Neuronal stem cell (in vitro differentiated cells): ENCODE results near the gene PTPRO.
A peak's percentile ranks its signal among the peaks of the same experiment; 100 is the strongest.

Source experiments
- DNase-seq: peaks from one replicate; pipeline ENCODE4 v3.0.0-alpha.2; 2013; ENCODE audit warnings: low spot score
- H2AFZ ChIP-seq: one replicate; pipeline ENCODE4 v1.6.1; 2013; ENCODE audit warnings: mild to moderate bottlenecking, low read length, inconsistent platforms
- H2AK5ac ChIP-seq: 2 replicates; pipeline ENCODE4 v1.6.1; 2013; ENCODE audit warnings: low read depth, mild to moderate bottlenecking, inconsistent platforms, low read length, moderate library complexity, mixed read lengths
- H2BK120ac ChIP-seq: 2 replicates; pipeline ENCODE4 v1.6.1; 2013; ENCODE audit warnings: low read depth, mild to moderate bottlenecking, inconsistent platforms, low read length, moderate library complexity, mixed read lengths
- H2BK12ac ChIP-seq: one replicate; pipeline ENCODE4 v1.6.1; 2013; ENCODE audit warnings: low read length, inconsistent platforms
- H2BK15ac ChIP-seq: 2 replicates; pipeline ENCODE4 v1.6.1; 2013; ENCODE audit warnings: mild to moderate bottlenecking, low read length, inconsistent platforms, mixed read lengths
- H2BK5ac ChIP-seq: one replicate; pipeline ENCODE4 v1.6.1; 2013; ENCODE audit warnings: inconsistent platforms, mild to moderate bottlenecking, low read length, moderate library complexity
- H3K14ac ChIP-seq: one replicate; pipeline ENCODE4 v1.6.1; 2013; ENCODE audit warnings: low read length, inconsistent platforms
- H3K18ac ChIP-seq: 2 replicates; pipeline ENCODE4 v1.6.1; 2013; ENCODE audit warnings: low read length, inconsistent platforms
- H3K23ac ChIP-seq: 2 replicates; pipeline ENCODE4 v1.6.1; 2013; ENCODE audit warnings: low read depth, mild to moderate bottlenecking, mixed read lengths, low read length, inconsistent platforms; ENCODE audit not compliant: poor library complexity
- H3K27ac ChIP-seq: replicated peaks from 3 replicates; pipeline ENCODE4 v1.5.1; 2013; ENCODE audit warnings: low read length, inconsistent platforms
- H3K27me3 ChIP-seq, 3 experiments: 2 replicates each; pipeline ENCODE4 v1.6.1; 2013; ENCODE audit warnings: low read length in 3 of 3, mild to moderate bottlenecking in 2 of 3, inconsistent platforms in 1 of 3, low read depth in 1 of 3, mixed read lengths in 1 of 3, moderate library complexity in 1 of 3; ENCODE audit not compliant: control insufficient read depth in 3 of 3, insufficient read depth in 3 of 3
- H3K36me3 ChIP-seq, 2 donors: replicated peaks in 1 of 2; 2 replicates each; pipeline ENCODE4 v1.6.1; 2013; ENCODE audit warnings: low read length in 2 of 2; ENCODE audit not compliant: control insufficient read depth in 2 of 2, insufficient read depth in 2 of 2
- H3K4ac ChIP-seq: 2 replicates; pipeline ENCODE4 v1.6.1; 2013; ENCODE audit warnings: inconsistent platforms, mild to moderate bottlenecking, low read length, moderate library complexity
- H3K4me1 ChIP-seq, 2 donors: 1 replicate in 1 of 2; 2 replicates in 1 of 2; pipeline ENCODE4 v1.6.1; 2013; ENCODE audit warnings: low read length in 2 of 2, low read depth in 1 of 2; ENCODE audit not compliant: control insufficient read depth in 2 of 2, insufficient read depth in 1 of 2
- H3K4me2 ChIP-seq: one replicate; pipeline ENCODE4 v1.6.1; 2013; ENCODE audit warnings: mild to moderate bottlenecking, low read length, inconsistent platforms; ENCODE audit not compliant: insufficient read depth, poor library complexity, severe bottlenecking
- H3K4me3 ChIP-seq, 2 donors: 2 replicates each; pipeline ENCODE4 v1.5.1; 2013; ENCODE audit warnings: low read length in 2 of 2, mild to moderate bottlenecking in 2 of 2, inconsistent platforms in 1 of 2, moderate library complexity in 1 of 2
- H3K79me1 ChIP-seq: one replicate; pipeline ENCODE4 v1.6.1; 2013; ENCODE audit warnings: low read depth, mild to moderate bottlenecking, inconsistent platforms, low read length, moderate library complexity
- H3K9ac ChIP-seq: one replicate; pipeline ENCODE4 v1.6.1; 2013; ENCODE audit warnings: mild to moderate bottlenecking, low read depth, low read length, inconsistent platforms; ENCODE audit not compliant: poor library complexity
- H3K9me3 ChIP-seq, 2 donors: replicated peaks in 1 of 2; 2 replicates each; pipeline versions ENCODE3 to v1.6.1; 2013; ENCODE audit warnings: low read length in 2 of 2, mild to moderate bottlenecking in 2 of 2, inconsistent platforms in 1 of 2, low read depth in 1 of 2, mixed read lengths in 1 of 2, moderate library complexity in 1 of 2; ENCODE audit not compliant: control insufficient read depth in 2 of 2, insufficient read depth in 1 of 2
- H4K8ac ChIP-seq: one replicate; pipeline ENCODE4 v1.6.1; 2013; ENCODE audit warnings: low read depth, mild to moderate bottlenecking, inconsistent platforms, low read length, moderate library complexity
- H4K91ac ChIP-seq: one replicate; pipeline ENCODE4 v1.6.1; 2013; ENCODE audit warnings: low read length, low read depth, mild to moderate bottlenecking, inconsistent platforms; ENCODE audit not compliant: poor library complexity
- WGBS, 2 donors: extraction: QIAGEN DNeasy Blood & Tissue Kit; methylation state at CpG; one replicate each; pipeline ENCODE4 v1.1.7; 2013; ENCODE audit warnings: missing lambda C conversion rate in 2 of 2, mixed read lengths in 1 of 2; ENCODE audit not compliant: insufficient read length in 2 of 2, insufficient replicate concordance in 1 of 2; ENCODE audit errors: extremely low coverage in 2 of 2; 5-methylcytosine and 5-hydroxymethylcytosine counted together

PTPRO gene

GRCh38 chr12:15605881-15606590 is 283.7 kb downstream of the PTPRO start:
- Histone ChIP-seq H3K27me3 (no peaks in the 10 kb centered on the region), H3K4me1 (peaks cover 0 to 5% of the 10 kb centered on the region in 2 donors), H3K27ac (no peak overlapping the region), H3K4me3 (no peak overlapping the region), H3K23ac (no peak overlapping the region), H3K9ac (no peak overlapping the region), H2BK15ac (no peak overlapping the region), H3K18ac (peak overlapping the region; percentile 16), H3K4me2 (no peak overlapping the region), H2AFZ (no peak overlapping the region), H3K9me3 (no peaks in the 10 kb centered on the region), H2BK12ac (no peak overlapping the region), H4K8ac (no peak overlapping the region), H3K36me3 (no peaks in the 10 kb centered on the region), H3K4ac (no peak overlapping the region), H2AK5ac (no peak overlapping the region), H2BK5ac (no peak overlapping the region), H4K91ac (no peak overlapping the region), H3K14ac (no peak overlapping the region), H2BK120ac (no peak overlapping the region), H3K79me1 (no peaks in the 10 kb centered on the region)
- no CpG with 5 or more reads among the region's 10 CpGs for WGBS, 2 donors
- DNase-seq, result no peak

DNA sequence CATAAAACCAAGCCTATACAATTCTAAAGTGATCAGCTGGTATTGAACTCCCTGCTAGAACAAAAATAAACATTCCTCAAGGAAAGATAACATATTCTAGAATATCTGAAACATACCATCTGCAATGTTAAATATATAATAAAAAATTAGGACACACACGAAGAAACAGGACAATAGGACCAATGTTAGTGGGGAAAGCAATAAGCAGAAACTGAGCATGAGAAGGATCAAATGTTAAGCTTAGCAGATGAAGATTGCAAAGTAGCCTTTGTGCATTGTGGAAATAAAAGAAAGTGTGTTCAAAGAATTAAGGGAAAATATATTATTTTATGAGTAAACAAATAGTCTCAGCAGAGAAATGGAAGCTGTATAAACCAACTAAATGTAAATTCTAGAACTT is 286.1 kb downstream of the PTPRO start:
- H3K4ac ChIP-seq, result no peak overlapping the region
- H2BK120ac ChIP-seq, result no peak overlapping the region
- H3K18ac ChIP-seq, result no peak overlapping the region
- H3K4me1 ChIP-seq, result peaks cover 0 to 3% of the 10 kb centered on the region in 2 donors
- no peak overlapping the region for H4K8ac ChIP-seq
- H3K23ac ChIP-seq, result no peak overlapping the region
- no peaks in the 10 kb centered on the region for H3K27me3 ChIP-seq
- H3K9me3 ChIP-seq, result peaks cover 0 to 5% of the 10 kb centered on the region in 2 donors
- no peak overlapping the region for H2AFZ ChIP-seq
- H3K14ac ChIP-seq, result no peak overlapping the region
- no peak overlapping the region for H3K27ac ChIP-seq
- no peak overlapping the region for H2BK15ac ChIP-seq
- no peak overlapping the region for H3K9ac ChIP-seq
- H2BK5ac ChIP-seq, result no peak overlapping the region
- no CpG with 5 or more reads among the region's 1 CpG for WGBS, 2 donors
- H4K91ac ChIP-seq, result no peak overlapping the region
- H2BK12ac ChIP-seq, result no peak overlapping the region
- DNase-seq, result no peak
- no peaks in the 10 kb centered on the region for H3K36me3 ChIP-seq
- H3K4me2 ChIP-seq, result no peak overlapping the region
- H2AK5ac ChIP-seq, result no peak overlapping the region
- H3K4me3 ChIP-seq, result no peak overlapping the region
- H3K79me1 ChIP-seq, result no peaks in the 10 kb centered on the region

GRCh38 chr12:15608941-15609340 is 286.6 kb downstream of the PTPRO start:
- Histone ChIP-seq H3K9me3 (peaks cover 0 to 5% of the 10 kb centered on the region in 2 donors), H3K9ac (no peak overlapping the region), H2BK15ac (no peak overlapping the region), H3K36me3 (no peaks in the 10 kb centered on the region), H2BK5ac (no peak overlapping the region), H3K4me3 (no peak overlapping the region), H3K4me2 (no peak overlapping the region), H3K4ac (no peak overlapping the region), H2AK5ac (no peak overlapping the region), H3K27ac (no peak overlapping the region), H3K18ac (no peak overlapping the region), H4K91ac (no peak overlapping the region), H2BK12ac (no peak overlapping the region), H3K79me1 (no peaks in the 10 kb centered on the region), H3K23ac (no peak overlapping the region), H4K8ac (no peak overlapping the region), H2BK120ac (no peak overlapping the region), H3K27me3 (no peaks in the 10 kb centered on the region), H2AFZ (no peak overlapping the region), H3K14ac (no peak overlapping the region), H3K4me1 (no peaks in the 10 kb centered on the region)
- no peak for DNase-seq
- no CpG with 5 or more reads among the region's 1 CpG for WGBS, 2 donors

- Histone ChIP-seq H3K9me3 (peaks cover 0 to 20% of the 10 kb centered on the region in 2 donors), H3K27ac (no peak overlapping the region), H2BK120ac (no peak overlapping the region), H3K36me3 (peaks cover 0 to 2% of the 10 kb centered on the region in 2 donors), H3K4ac (no peak overlapping the region), H2BK15ac (no peak overlapping the region), H3K14ac (no peak overlapping the region), H2BK5ac (no peak overlapping the region), H3K23ac (no peak overlapping the region), H3K4me2 (no peak overlapping the region), H3K27me3 (no peaks in the 10 kb centered on the region), H3K18ac (no peak overlapping the region), H2AFZ (no peak overlapping the region), H3K4me1 (no peaks in the 10 kb centered on the region), H3K4me3 (no peak overlapping the region), H3K79me1 (peaks cover 2% of the 10 kb centered on the region), H4K91ac (no peak overlapping the region), H2BK12ac (no peak overlapping the region), H4K8ac (no peak overlapping the region), H2AK5ac (no peak overlapping the region), H3K9ac (no peak overlapping the region)
- WGBS, 2 donors, result no CpG with 5 or more reads among the region's 1 CpG
- no peak for DNase-seq
Observed at GRCh38 chr12:15613981-15614380, 291.7 kb downstream of the PTPRO start.
